Endothelial cell (in vitro differentiated cells): ENCODE data around the gene ARFGEF3. TPM values are rescaled to one million over a fixed set of nuclear protein-coding genes. Genes with fewer than 3 reads are reported as not detected.
"Not testable (repeated sequence)": the region's sequence is repeated elsewhere in the genome, so short reads cannot be mapped to it uniquely, and the experiment has no call there.

Experiments used
- DNase-seq: peaks from one replicate; pipeline ENCODE4 v3.0.0; 2021; ENCODE audit warnings: low spot score
- H3K27ac Mint-ChIP-seq: one replicate; pipeline ENCODE4 v1.8.0; 2021; ENCODE audit warnings: mixed read lengths, inconsistent platforms; ENCODE audit not compliant: unreplicated experiment
- H3K27me3 Mint-ChIP-seq: one replicate; pipeline ENCODE4 v1.8.0; 2021; ENCODE audit warnings: mild to moderate bottlenecking, moderate library complexity, mixed read lengths, inconsistent platforms; ENCODE audit not compliant: unreplicated experiment
- H3K36me3 Mint-ChIP-seq: one replicate; pipeline ENCODE4 v1.8.0; 2021; ENCODE audit warnings: mild to moderate bottlenecking, low read depth, mixed read lengths, inconsistent platforms; ENCODE audit not compliant: unreplicated experiment
- H3K4me1 Mint-ChIP-seq: one replicate; pipeline ENCODE4 v1.8.0; 2021; ENCODE audit warnings: mild to moderate bottlenecking, mixed read lengths, inconsistent platforms; ENCODE audit not compliant: unreplicated experiment
- H3K4me3 Mint-ChIP-seq: one replicate; pipeline ENCODE4 v1.8.0; 2021; ENCODE audit warnings: mild to moderate bottlenecking, mixed read lengths, inconsistent platforms; ENCODE audit not compliant: unreplicated experiment
- H3K9me3 Mint-ChIP-seq: one replicate; pipeline ENCODE4 v1.8.0; 2021; ENCODE audit warnings: mixed read lengths, inconsistent platforms; ENCODE audit not compliant: unreplicated experiment
- total RNA-seq: library from RNA; stranded (reverse); fragmentation: NEBNext Ultra II Directional; extraction: Animal tissue kit (Norgen Biotek cat#: 25700); gene quantifications from one replicate; pipeline ENCODE4 v1.2.1, GENCODE V29; 2021; ENCODE audit not compliant: unreplicated experiment
- TF ChIP-seq, protein P1 (sequence below): fragments of 200-600 bp; sonication (generic); IDR thresholded peaks from one replicate; pipeline ENCODE4 v1.5.0; 2021; ENCODE audit warnings: antibody characterized with exemption; ENCODE audit not compliant: unreplicated experiment

Gene ARFGEF3
- total RNA-seq, 1 donor from 2014 or later: 6.4 TPM

DNA sequence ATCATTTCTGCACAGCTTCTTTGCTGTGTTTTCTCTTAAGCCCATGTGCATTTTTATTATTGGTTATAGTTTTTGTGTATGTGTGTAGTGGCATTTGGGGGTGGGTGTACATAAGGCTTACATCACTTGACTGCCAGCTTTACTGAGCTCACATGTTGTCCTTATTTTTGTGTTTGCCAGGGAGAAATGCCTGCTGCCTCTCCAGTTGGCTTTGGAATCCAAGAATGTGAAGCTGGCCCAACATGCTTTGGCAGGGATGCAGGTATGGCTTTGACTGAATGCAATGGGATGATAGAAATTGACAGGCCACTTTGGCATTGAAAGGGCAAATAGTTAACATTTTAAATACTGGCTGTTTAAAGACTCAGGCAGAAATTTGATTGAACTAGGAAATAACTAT lies 45.1 kb downstream of the ARFGEF3 start:
- Mint-ChIP-seq H3K4me1 (no peaks in the 10 kb centered on the region), H3K27ac (no peak overlapping the region), H3K27me3 (no peaks in the 10 kb centered on the region), H3K36me3 (no peaks in the 10 kb centered on the region), H3K9me3 (no peaks in the 10 kb centered on the region), H3K4me3 (no peak overlapping the region)
- no peak for DNase-seq
- TF ChIP-seq, protein P1, sequence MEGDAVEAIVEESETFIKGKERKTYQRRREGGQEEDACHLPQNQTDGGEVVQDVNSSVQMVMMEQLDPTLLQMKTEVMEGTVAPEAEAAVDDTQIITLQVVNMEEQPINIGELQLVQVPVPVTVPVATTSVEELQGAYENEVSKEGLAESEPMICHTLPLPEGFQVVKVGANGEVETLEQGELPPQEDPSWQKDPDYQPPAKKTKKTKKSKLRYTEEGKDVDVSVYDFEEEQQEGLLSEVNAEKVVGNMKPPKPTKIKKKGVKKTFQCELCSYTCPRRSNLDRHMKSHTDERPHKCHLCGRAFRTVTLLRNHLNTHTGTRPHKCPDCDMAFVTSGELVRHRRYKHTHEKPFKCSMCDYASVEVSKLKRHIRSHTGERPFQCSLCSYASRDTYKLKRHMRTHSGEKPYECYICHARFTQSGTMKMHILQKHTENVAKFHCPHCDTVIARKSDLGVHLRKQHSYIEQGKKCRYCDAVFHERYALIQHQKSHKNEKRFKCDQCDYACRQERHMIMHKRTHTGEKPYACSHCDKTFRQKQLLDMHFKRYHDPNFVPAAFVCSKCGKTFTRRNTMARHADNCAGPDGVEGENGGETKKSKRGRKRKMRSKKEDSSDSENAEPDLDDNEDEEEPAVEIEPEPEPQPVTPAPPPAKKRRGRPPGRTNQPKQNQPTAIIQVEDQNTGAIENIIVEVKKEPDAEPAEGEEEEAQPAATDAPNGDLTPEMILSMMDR: no peak

DNA sequence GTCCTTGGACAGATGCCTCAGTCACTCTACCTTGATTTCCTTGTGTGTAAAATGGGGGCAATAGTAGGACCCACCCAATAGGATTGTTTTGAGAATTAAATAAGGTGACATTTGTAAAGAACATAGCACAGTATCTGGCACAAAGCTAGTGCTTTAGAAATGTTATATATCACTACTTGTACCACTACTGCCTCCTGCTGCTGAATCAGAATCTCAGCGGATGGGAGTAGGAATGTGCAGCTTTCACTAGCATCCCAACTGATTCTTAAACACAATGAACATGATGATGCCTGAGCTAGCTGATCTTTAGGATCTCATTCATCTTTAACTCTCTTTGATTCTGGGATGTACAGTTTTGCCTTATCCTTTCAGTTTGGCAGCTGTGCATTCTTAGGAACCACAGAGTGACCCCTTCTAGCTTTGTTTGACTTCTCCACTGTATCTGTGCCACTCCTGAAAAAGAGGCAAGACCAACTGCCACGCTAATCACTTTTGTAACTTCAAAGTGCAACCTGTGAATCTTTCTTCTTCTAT lies 49.4 kb downstream of the ARFGEF3 start:
- no peak overlapping the region for H3K27ac Mint-ChIP-seq
- TF ChIP-seq, protein P1: peak; percentile 28
- H3K9me3 Mint-ChIP-seq: no peaks in the 10 kb centered on the region
- H3K27me3 Mint-ChIP-seq: no peaks in the 10 kb centered on the region
- no peaks in the 10 kb centered on the region for H3K4me1 Mint-ChIP-seq
- no peak for DNase-seq
- H3K4me3 Mint-ChIP-seq: no peak overlapping the region
- no peaks in the 10 kb centered on the region for H3K36me3 Mint-ChIP-seq

DNA sequence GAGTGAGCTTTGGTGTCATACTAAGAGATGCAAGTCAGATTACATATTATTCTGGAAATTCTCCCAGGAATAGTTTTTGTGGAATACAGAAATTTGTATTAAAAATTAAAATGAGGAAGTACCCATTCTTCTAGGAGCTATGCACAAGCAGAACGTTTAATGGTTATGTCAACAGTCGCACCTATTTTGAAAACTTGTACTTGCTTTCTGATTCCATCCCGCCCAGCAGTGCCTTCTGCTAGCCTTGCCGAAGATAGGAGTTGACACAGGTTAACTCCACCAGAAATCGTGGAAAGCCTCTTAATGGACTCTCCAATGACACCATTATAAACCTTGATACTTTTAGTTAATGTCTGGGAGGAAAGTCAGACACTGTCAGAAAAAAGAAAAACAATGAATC lies 49.9 kb downstream of the ARFGEF3 start:
- H3K27ac Mint-ChIP-seq: no peak overlapping the region

DNA sequence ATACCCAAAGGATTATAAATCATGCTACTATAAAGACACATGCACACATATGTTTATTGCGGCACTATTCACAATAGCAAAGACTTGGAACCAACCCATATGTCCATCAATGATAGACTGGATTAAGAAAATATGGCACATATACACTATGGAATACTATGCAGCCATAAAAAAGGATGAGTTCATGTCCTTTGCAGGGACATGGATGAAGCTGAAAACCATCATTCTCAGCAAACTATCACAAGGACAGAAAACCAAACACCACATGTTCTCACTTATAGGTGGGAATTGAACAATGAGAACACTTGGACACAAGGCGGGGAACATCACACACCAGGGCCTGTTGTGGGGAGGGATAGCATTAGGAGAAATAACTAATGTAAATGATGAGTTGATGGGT lies 50.8 kb downstream of the ARFGEF3 start:
- not testable (repeated sequence) for H3K36me3 Mint-ChIP-seq, H3K27me3 Mint-ChIP-seq, H3K4me1 Mint-ChIP-seq, H3K9me3 Mint-ChIP-seq, H3K4me3 Mint-ChIP-seq, H3K27ac Mint-ChIP-seq, DNase-seq

More for the DNA sequence above, 49.9 kb downstream of the ARFGEF3 start:
- H3K36me3 Mint-ChIP-seq: no peaks in the 10 kb centered on the region
- H3K27me3 Mint-ChIP-seq: no peaks in the 10 kb centered on the region
- TF ChIP-seq, protein P1: no peak
- DNase-seq: no peak
- no peaks in the 10 kb centered on the region for H3K4me1 Mint-ChIP-seq
- no peak overlapping the region for H3K4me3 Mint-ChIP-seq
- H3K9me3 Mint-ChIP-seq: no peaks in the 10 kb centered on the region

DNA sequence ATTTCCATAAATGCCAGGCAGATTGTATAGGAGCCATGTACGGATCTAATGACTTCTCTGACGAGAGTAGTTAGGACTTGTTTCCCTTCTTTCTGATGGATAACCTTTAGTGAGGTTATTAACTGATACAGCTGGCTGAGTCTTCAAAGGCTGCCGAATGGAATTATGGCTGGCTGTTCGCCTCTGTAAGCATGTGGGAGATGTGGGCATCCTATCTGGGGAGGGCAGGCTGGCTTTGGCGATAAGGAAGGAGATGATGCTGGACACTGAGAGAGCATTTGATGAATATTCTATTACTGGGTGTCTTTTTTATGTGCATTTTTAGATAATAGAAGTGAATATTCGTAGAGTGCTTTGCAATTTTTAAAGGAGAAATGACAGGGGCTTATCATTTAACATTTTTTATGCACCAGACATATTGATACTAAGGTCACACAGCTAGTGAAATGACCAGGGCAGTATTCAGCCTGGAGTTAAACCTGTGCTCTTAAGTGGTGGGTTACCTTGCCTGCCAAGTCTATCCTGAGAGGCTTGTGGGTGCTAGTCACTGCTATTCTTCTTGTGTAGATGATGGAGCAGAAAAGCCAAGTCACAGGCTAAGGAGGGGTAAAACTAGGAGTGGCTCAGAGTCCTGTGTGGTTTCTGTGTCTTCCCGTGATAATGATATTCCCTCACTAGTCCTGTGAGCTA lies 53.5 kb downstream of the ARFGEF3 start:
- DNase-seq: no peak
- H3K27ac Mint-ChIP-seq: no peak overlapping the region
- no peaks in the 10 kb centered on the region for H3K4me1 Mint-ChIP-seq
- no peaks in the 10 kb centered on the region for H3K9me3 Mint-ChIP-seq
- H3K36me3 Mint-ChIP-seq: no peaks in the 10 kb centered on the region
- no peaks in the 10 kb centered on the region for H3K27me3 Mint-ChIP-seq
- TF ChIP-seq, protein P1: no peak
- H3K4me3 Mint-ChIP-seq: no peak overlapping the region
